NCI-H526 (cell line): ENCODE measurements around the gene PAK2.
"Not testable (repeated sequence)": the region's sequence is repeated elsewhere in the genome, so short reads cannot be mapped to it uniquely, and the experiment has no call there.

Experiments
- DNase-seq, 2 experiments: peaks; one replicate each; lab custom pipeline; 2025; lab: John Stamatoyannopoulos, UW

PAK2 gene

GRCh38 chr3:196736670-196737374 is 2.8 kb upstream of the PAK2 start:
- DNase-seq = no peak

GRCh38 chr3:196737655-196738054 is 2.0 kb upstream of the PAK2 start:
- no peak for DNase-seq

- peak in 1 of 2 experiments; percentile 79 for DNase-seq
These were observed 1.0 kb downstream of the PAK2 start for GRCh38 chr3:196740481-196741248.

GRCh38 chr3:196741249-196741889 is 1.7 kb downstream of the PAK2 start:
- no peak for DNase-seq

GRCh38 chr3:196743569-196743968 is 3.9 kb downstream of the PAK2 start:
- DNase-seq = not testable (repeated sequence)

- DNase-seq = no peak
These were observed 9.5 kb downstream of the PAK2 start for GRCh38 chr3:196749125-196749524.

- no peak for DNase-seq
These were observed 13.5 kb downstream of the PAK2 start for GRCh38 chr3:196753201-196753600.

- no peak for DNase-seq
These were observed 14.7 kb downstream of the PAK2 start for GRCh38 chr3:196754091-196754981.

- no peak for DNase-seq
These were observed 17.1 kb downstream of the PAK2 start for GRCh38 chr3:196756732-196757131.

GRCh38 chr3:196757876-196758739 is 18.5 kb downstream of the PAK2 start:
- DNase-seq = no peak

GRCh38 chr3:196763179-196763578 is 23.5 kb downstream of the PAK2 start:
- no peak for DNase-seq

- no peak for DNase-seq
These were observed 25.8 kb downstream of the PAK2 start for GRCh38 chr3:196765454-196765853.

- DNase-seq = no peak
These were observed 31.4 kb downstream of the PAK2 start for GRCh38 chr3:196771067-196771466.

GRCh38 chr3:196772102-196772501 is 32.4 kb downstream of the PAK2 start:
- no peak for DNase-seq

GRCh38 chr3:196772897-196773296 is 33.2 kb downstream of the PAK2 start:
- DNase-seq = no peak

- no peak for DNase-seq
These were observed 34.6 kb downstream of the PAK2 start for GRCh38 chr3:196774191-196774820.

GRCh38 chr3:196774848-196775422 is 35.3 kb downstream of the PAK2 start:
- DNase-seq = no peak

- DNase-seq = no peak
These were observed 36.3 kb downstream of the PAK2 start for GRCh38 chr3:196775938-196776337.

GRCh38 chr3:196777836-196778235 is 38.2 kb downstream of the PAK2 start:
- DNase-seq = peak in 1 of 2 experiments; percentile 2

GRCh38 chr3:196778755-196779154 is 39.1 kb downstream of the PAK2 start:
- no peak for DNase-seq
